Activated T-cell treated with anti-CD3 and anti-CD28 coated beads for 1 hour (primary cell): Measurements from ENCODE around the gene RYR2.

ENCODE experiments used
- DNase-seq: peaks from one replicate; pipeline ENCODE4 v3.0.0-alpha.2; 2020; ENCODE audit warnings: low read depth

Gene RYR2

DNA sequence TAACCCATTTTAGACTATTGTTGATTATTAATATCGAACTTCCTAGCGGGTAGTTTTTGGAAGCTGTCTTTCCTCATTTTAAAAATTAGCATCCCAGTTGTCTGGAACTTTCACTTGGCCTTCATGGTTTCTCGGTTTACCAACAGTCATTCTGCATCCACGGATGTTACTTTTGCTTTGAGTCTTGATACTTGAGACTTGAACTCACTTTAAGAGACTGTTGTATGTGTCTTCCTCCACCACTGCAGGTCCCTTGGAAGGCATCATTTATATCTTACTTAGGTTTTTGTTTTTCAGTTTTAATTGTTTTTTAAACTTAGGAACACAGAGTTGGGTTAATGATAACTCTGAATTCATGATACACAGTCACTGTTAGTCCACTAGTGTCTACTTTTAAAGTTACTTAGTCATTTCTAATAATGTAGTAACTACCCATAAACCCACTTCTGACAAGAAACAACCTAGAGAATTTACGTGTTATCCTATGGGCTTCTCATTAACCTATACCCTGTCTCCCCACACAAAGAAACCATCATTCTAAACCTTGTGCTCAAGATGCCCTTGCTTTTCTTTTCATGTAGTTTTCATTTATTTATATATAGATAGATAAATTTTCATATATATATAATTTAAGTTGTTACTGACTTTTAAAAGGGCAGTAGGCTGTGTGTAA, 696.1 kb downstream of the RYR2 start:
- no peak for DNase-seq

DNA sequence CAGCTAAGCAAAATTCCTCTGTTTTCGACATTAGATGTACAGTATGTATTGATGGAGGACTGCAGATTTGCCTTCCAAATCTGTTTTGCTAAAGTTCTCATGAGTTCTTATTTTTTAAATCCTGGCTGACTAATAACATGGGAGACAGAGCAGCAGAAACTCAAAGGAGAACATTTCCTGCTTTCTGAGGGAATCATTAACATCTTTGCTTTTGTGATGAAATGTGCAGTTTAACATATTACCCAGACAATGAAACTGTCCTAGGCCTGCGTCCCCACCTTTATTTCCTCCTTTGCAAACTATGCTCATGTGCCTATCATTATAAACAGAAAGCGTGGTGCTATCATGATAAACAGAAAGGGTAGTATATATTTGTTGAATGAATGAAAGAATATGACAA, 698.9 kb downstream of the RYR2 start:
- DNase-seq = no peak

DNA sequence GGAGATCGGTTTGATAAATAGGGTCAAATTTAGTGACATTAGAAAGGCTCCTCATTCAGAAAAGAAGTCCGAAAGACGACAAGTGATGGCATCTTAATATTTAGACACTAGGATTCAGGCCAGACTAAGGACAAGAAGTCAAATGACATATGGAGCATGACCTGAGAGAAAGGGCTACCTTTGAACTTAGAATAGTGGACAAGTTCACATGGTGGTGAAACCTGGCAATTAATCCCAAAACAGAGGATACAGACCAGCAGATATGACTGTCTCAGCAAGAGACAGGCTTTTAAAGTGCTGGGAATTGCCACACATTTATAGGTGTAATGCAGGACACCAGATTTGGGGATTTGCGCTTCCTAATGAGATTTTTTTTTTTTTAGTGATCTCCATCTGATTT, 703.6 kb downstream of the RYR2 start:
- no peak for DNase-seq

DNA sequence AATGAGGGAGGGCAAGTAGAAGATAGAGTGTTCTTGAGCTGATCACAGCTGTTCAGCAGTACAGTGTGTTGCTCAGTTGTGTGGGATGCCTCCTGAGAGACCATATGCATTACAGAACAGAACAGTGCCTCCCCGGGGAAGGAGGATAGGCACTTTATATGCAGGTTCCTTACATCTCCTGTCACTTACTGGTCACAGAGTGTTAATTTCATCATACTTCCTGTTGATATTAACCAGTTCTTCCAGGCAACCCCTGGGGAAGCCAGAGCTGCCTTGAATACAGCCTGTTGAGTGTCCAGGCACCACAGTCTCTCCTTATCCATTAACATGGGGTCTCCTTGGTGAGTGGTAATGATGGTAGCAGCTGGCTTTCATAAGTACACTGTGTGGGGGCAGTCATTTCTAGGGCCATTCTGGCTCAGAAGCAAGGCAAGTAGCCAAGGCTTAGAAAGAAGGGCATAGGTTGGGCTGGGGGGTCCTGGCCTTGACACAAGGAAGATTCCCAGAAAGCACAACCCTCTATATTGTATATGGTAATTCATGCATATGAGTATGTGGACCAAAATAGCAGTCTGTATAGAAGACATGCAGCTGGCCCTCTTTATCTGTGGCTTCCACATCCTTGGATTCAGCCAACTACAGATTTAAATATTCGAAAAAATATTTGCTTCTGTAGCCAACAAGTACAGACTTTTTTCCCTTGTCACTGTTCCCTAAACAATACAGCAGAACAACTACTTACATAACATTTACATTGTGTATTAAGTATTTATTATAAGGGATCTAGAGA, 706.4 kb downstream of the RYR2 start:
- DNase-seq = no peak

DNA sequence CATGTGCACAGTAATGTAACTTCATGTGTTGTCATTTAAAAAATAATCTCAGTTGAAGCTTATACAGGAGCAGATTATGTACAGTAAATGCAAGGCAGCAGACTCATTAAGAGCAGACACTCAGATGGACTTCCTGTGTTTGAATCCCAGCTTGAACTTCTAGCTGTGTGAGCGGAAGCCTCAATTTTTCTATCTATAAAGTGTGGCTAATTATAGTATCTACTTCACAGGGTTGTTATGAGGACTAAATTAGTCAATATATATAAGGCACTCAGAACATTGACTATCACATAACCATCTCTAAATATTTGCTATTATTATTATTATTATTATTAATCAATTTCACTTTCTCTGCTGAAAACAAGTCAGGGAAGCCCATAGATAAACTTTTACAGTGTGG, 707.1 kb downstream of the RYR2 start:
- DNase-seq = no peak

DNA sequence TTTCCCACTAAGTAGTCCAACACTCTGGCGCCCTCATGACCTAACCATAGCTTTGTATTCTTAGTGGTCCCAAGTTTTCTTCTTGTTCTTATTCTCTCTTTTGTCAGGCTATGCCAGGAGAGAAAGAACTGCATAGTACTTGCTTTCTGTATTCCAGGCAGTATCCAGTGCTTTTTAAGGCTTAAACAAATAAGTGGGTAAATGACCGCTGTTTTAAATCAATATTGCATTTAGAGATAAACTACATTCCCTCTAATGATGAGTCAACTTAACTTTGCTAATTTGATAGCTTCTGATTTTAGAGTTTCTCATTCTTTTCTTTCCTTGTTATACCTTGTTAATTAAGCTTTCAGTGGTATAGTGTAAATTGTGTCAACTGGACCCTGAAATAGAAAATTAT, 709.1 kb downstream of the RYR2 start:
- DNase-seq = no peak

DNA sequence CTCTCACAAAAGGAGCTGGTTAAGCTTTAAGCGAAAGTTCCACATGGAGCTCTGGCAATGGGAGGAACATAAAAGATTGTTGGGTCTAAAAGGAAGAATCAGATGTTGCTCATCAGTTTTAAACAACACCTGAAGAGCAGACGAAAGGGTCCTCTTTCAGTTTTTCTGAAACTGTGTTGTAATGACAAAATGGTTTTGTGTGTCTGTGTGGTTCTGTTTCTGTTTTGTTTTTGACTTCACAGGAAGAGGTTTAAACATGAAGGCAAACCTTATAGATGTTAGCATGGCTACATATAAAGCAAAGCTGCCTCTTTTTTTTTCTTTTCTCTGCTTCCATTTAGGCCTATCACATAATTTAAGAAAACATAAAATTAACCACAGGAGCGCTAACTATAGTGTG, 712.6 kb downstream of the RYR2 start:
- no peak for DNase-seq

DNA sequence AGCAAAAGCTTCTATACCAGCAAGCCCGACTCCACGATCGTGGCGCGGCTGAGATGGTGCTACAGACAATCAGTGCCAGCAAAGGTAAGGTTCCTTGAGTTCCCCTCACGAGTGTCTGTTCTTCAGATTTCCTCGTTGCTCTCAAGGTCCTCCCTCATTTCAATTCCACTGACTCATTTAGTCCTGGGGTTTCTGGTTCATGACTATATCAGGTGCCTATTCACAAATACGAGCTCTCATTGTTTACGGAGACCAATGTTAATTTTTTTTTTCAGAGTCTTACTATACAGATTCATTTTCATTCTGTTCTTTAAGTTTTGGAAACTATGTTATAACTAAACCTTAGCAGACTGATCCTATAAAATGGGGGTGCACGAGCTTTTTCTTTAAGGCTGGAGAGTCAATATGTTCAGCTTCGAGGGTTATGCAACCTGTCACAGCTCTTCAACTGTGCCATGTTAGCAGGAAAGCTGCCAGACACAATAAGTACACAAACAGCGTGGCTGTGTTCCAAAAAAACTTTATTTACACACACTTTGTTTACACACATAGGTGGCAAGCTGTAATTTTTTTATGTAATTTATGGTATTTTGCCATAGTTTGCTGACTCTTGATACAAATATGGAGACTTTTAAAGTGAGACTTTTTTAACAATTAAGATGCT, 714.5 kb downstream of the RYR2 start:
- no peak for DNase-seq

DNA sequence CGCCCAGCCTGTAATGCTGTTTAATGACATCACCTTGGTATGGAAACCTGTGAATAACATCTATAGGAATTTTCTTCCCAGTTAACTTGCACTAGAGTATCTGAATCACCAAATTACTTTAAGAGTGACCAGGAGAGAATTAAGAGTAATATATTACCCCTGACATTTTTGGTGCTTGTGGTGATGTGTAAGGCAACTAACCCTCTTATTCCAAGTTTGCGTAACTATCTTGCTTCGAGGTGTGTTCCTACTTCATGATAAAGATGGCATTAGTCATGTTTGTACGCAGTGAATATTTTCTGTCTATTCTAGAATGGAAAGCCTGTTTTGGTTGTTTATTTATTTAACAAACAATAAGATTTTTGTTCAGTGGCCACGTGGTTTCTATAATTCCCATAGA, 717.4 kb downstream of the RYR2 start:
- no peak for DNase-seq

DNA sequence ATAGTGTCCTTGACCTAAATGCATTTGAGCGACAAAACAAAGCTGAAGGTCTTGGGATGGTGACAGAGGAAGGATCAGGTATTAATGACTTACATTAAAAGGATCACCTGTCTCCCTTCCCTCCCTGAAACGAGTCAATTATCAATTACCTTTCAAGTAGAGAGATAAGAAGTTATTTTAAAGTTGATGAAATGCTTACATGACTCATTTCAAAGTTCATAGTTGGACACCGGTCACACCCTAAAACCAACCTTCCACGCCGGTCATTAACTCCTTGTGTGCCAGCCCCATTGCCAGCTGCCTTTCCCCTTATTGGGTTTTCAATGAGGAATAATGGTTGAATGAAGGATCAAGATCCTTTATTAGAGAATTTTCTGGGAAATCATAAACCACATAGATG, 719.0 kb downstream of the RYR2 start:
- no peak for DNase-seq

DNA sequence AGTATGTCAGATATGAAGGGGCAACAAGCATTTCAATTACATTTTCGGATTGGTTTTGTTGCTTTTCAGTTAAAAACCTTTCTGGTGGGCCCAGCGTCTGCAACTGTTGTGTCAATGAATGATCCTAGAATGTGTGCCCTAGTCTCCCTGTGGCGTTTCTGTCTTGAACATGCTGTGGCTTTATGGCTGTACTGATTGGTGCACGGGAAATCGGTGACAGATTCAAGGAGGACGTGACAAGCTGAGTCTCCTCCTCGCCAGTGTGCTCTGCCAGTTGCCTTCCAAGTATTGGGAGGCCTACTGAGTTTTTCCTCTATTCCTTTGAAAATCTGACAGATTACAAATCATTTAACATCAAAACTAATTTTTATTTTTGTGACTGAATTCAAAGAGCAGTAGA, 721.2 kb downstream of the RYR2 start:
- DNase-seq = no peak

DNA sequence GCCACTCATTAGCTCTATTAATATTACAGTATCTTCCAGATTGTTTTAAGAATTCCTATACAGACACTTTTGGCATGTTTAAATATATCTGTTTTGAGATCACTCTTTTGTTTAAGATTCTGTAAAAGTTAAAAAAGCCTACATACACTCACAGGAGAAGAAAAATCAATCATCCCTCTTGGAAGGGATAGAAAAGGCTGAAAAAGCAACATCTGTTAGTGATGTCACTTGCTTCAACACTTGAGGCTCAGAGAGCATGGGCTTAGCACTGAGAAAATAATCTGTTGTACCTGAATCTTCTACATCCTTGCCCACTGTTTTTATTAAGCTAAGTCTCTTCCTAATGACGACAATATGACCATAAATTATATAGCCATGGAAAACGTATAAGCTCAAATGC, 721.8 kb downstream of the RYR2 start:
- no peak for DNase-seq

DNA sequence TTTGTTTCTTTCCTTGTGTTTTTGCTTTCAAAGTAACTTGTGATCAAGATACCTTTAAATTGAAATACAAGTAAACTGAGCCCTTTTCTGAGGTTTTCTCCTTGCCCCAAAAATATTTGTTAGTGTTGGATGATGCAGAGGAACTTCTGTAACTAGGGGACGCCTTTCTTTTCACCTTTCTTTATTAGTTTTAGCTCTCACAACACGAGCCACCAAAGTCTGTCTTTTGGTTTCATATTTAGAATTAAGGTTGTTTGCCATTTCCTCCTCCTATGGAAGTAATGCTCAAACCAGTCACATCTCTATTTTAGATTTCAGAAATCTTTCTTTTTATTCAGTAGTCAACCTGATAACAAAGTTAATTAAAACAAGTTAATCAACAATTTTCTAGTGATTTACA, 727.9 kb downstream of the RYR2 start:
- DNase-seq = no peak

DNA sequence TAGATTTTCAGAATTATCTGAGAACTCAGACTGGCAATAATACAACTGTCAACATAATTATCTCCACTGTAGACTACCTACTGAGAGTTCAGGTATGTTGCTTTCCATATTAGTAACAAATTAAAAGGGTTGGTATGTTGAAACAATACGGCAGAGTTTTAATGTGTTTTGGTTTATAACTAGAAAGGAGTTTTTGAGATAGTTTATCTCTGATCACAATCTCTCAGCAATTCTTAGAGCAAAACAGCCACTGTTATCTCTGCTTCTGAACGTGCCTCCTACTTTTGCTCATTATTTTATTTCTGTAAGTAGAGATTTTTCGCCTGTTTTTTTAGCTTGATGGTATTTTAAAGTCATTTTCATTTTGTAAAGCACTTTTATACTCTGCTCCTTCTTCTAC, 730.0 kb downstream of the RYR2 start:
- DNase-seq = no peak

DNA sequence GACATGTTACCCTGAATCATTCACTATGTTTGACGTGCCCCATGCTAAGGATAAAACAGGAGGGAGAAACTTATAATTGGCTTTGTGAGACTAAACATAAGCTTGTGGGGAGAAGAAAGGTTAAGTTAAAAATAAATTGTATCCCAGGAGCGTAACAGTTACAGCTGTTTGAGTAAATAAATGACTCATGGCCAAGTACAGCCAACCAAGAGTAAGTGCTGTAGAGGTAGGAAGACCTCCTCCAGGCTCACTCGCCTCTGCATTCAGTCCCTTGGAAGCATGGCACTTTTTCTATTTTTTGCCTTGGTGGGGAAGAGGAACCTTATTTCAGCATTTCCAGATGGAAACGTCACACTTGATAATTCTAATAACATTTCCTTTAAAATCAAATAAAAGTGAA, 732.3 kb downstream of the RYR2 start:
- no peak for DNase-seq

DNA sequence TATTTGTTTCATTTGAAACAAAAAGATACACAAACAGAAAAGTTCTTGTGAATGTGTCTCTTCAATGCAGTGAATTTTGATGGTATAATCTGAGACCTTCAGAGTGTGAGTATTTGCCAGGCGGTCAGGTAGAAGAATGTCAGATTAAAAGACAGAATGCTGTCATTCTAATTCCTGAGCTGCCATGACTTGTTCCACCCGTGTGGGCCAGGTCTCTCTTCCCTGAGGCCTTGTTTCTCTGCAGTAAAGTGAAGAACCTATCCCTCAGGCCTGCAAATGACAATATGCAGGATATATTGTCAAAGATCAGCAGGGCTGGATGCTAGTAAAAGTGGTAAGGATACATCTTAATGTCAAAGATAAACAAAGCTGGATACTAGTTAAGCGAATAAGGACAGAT, 737.4 kb downstream of the RYR2 start:
- DNase-seq = no peak

DNA sequence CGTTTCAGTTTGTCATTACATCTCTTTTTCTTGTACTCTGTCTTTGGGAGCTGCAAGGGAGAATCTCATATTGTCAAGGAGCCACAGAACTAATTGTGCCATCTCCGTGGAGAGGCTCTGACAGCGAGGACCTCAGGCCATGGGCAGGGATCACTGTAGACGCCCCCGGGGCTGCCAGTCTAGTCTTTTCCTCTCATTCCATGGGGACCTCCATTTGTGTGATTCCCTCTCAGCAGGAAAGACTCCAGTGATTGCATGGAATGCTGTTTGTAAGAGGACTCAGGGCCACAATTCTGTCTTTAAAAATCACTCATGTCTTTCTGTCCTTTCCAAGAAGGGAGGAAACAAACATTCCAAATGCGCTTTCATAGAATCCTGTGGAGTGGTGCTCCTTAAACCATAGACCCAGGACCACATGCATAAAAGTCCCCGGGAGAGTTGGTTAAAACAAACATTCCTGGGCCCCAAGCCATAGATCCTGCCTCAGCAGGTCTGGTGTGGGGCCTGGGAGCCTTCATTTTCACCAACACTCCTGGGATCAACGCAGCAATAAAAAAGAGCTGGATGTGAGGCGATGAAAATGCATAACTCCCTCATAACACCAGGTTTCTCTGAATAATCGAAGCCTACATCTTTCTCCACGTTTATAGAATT, 744.2 kb downstream of the RYR2 start:
- no peak for DNase-seq

DNA sequence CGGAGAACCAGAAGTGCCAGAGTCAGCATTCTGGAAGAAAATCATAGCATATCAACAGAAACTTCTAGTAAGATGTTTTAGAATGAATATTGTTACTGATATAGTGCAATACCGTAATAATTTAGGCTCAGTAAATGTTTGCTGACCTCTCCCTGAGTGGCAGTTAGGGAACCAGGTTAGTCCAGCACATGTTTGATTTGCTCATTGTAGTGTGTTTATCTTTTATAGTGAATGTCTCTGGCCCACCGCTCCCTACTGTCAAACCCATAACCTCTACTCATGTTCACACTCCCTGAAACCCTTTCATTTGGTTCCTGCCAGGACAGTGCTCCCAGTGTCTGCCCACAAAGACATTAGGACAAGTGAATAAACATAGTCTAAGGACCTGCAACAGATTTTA, 746.1 kb downstream of the RYR2 start:
- DNase-seq = no peak

DNA sequence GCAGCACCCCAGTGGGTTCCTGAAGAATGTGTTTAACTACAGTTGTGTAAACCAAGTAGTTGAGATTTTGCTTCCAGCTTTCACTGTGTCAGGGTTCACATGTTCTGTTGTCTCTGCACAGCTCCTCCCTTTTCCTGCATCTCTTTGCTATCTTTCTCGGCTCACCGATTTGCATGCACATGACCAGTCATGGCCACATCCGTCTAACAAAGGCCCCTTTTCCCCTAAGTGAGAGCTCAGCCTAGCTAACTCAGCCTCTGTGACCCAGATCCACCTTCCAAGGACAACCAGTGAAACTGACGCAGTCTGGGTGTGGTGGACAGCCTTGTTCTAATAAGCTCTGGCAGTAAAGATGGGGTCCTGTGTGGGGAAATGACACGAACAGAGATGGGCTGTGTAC, 747.6 kb downstream of the RYR2 start:
- DNase-seq = no peak

DNA sequence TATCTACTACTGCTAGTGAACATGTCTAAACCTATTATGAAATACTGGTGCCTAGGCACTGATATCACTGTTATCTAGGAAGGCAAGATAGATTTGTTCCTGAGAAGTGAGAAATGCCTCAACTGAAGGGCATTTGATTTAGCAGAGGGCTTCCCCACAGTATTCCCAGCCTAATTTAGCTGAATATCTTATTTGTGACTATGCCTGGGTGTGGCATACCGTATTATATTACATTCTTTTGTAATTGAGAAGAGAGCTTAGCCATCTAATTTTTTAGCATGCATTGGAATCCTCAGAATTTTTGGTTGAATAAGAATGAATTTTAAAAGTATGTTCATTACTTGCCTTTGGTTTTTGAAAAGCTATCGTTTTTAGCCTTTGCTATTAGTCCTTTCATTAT, 749.6 kb downstream of the RYR2 start:
- no peak for DNase-seq

DNA sequence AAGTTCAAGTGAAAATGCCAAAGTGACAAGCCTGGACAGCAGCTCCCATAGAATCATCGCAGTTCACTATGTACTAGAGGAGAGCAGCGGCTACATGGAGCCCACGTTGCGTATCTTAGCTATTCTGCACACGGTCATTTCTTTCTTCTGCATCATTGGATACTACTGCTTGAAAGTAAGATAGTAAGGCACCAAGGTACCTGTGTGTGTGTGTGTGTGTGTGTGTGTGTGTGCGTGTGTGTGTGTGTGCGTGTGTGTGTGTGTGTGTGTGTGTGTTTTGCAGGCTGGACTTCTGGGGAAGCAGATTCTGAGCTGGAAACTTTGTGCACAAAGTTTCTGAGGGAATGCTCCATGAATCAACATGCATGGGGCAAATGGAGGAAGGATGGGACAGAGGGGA, 750.2 kb downstream of the RYR2 start:
- no peak for DNase-seq

DNA sequence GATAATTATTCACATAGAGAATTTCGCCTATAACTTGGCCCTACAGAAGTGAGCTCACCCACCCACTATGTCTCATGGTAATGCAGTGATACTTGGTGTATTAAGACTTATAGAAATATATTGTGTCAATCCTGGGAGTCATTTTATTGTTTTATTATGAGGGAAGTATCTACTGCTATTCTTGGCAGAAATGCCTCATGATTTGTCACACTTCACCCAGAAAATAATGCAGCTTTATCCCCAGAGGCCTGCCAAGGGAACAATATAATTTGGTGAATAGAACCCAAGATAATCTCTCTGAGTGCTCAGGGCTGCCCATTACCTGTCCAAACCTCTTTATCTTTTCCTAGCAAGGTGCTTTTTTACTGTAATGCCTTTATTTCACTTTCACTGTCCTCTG, 750.7 kb downstream of the RYR2 start:
- DNase-seq = no peak

DNA sequence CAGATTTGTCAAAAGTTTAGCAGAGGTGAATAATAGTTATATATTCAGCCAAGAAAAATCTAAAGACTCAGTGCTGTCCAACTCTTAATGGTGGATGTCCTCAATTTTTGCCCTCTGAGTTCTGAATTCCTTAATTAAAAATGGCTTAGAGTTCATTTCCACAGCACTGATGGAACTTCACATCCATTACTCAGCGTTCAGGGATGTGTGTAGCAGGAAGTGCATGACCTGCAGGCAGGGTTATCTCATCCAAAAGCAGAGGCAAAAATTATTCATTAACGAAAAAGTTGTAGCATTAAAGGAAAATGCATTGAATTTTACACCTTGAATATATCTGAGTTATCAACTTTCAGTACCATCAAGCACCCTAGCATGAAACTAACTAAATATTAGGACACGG, 752.1 kb downstream of the RYR2 start:
- no peak for DNase-seq
